Hepatocyte (in vitro differentiated cells): Measurements from ENCODE around the gene NDUFV2. TPM values are rescaled to one million over a fixed set of nuclear protein-coding genes. Genes with fewer than 3 reads are reported as not detected.

Source experiments
- DNase-seq: peaks from one replicate; pipeline ENCODE4 v3.0.0-alpha.2; 2016; ENCODE audit warnings: low spot score
- H2AFZ ChIP-seq: fragments of 200-600 bp; sonication (generic); 2 replicates; pipeline ENCODE4 v1.6.0; 2016; ENCODE audit warnings: antibody characterized with exemption, mild to moderate bottlenecking
- H3K27ac ChIP-seq: fragments of 200-600 bp; sonication (generic); 2 replicates; pipeline ENCODE4 v1.5.1; 2016; ENCODE audit warnings: mild to moderate bottlenecking
- H3K27me3 ChIP-seq: fragments of 200-600 bp; sonication (generic); 2 replicates; pipeline ENCODE4 v1.6.1; 2016
- H3K36me3 ChIP-seq: fragments of 200-600 bp; sonication (generic); replicated peaks from 2 replicates; pipeline ENCODE4 v1.5.1; 2016; ENCODE audit warnings: low read depth; ENCODE audit not compliant: insufficient read depth
- H3K4me1 ChIP-seq: fragments of 200-600 bp; sonication (generic); 2 replicates; pipeline ENCODE4 v1.5.1; 2016; ENCODE audit warnings: mild to moderate bottlenecking, moderate library complexity; ENCODE audit not compliant: insufficient read depth
- H3K4me2 ChIP-seq: fragments of 200-600 bp; sonication (generic); 2 replicates; pipeline ENCODE4 v1.6.0; 2016
- H3K4me3 ChIP-seq: fragments of 200-600 bp; sonication (generic); 2 replicates; pipeline ENCODE4 v1.5.1; 2016; ENCODE audit warnings: mild to moderate bottlenecking
- H3K79me2 ChIP-seq: fragments of 200-600 bp; sonication (generic); 2 replicates; pipeline ENCODE4 v1.6.0; 2017; ENCODE audit warnings: mild to moderate bottlenecking
- H3K9me2 ChIP-seq: fragments of 200-600 bp; sonication (generic); replicated peaks from 2 replicates; pipeline ENCODE4 v1.6.0; 2017; ENCODE audit warnings: mild to moderate bottlenecking; ENCODE audit not compliant: insufficient read depth
- H3K9me3 ChIP-seq: fragments of 200-600 bp; sonication (generic); 2 replicates; pipeline ENCODE4 v1.5.1; 2016; ENCODE audit warnings: low read depth, mild to moderate bottlenecking
- H4K20me1 ChIP-seq: fragments of 200-600 bp; sonication (generic); 2 replicates; pipeline ENCODE4 v1.6.0; 2016; ENCODE audit warnings: mild to moderate bottlenecking; ENCODE audit not compliant: insufficient read depth, poor library complexity, severe bottlenecking
- EZH2 ChIP-seq: fragments of 200-600 bp; sonication (generic); IDR thresholded peaks from 2 replicates; pipeline ENCODE4 v1.6.1; 2016; ENCODE audit warnings: antibody characterized with exemption, mild to moderate bottlenecking, borderline replicate concordance
- EZH2phosphoT487 ChIP-seq: fragments of 200-600 bp; sonication (generic); IDR thresholded peaks from one replicate; pipeline ENCODE4 v1.6.1; 2018; ENCODE audit warnings: antibody characterized with exemption, mild to moderate bottlenecking, low read depth, moderate library complexity; ENCODE audit not compliant: unreplicated experiment, severe bottlenecking
- WGBS: methylation state at CpG from one replicate; pipeline ENCODE4 v1.1.6; 2016; ENCODE audit warnings: low lambda C conversion rate; ENCODE audit errors: missing lambda C conversion rate; 5-methylcytosine and 5-hydroxymethylcytosine counted together
- polyA plus RNA-seq: library from polyadenylated mRNA; unstranded; fragments of >200 nt; fragmentation: Nextera tagmentation; extraction: Ambion mirVana; gene quantifications from 2 replicates; pipeline ENCODE4 v1.2.1, GENCODE V29; 2016
- total RNA-seq: library from RNA; depleted of rRNA; stranded (reverse); fragments of >200 nt; gene quantifications from 2 replicates; pipeline ENCODE4 v1.2.3, GENCODE V29; 2014
- TF ChIP-seq, protein P1 (sequence below): fragments of 200-600 bp; sonication (generic); IDR thresholded peaks from 2 replicates; pipeline ENCODE4 v1.5.1; 2016; ENCODE audit warnings: antibody characterized with exemption, mild to moderate bottlenecking; ENCODE audit not compliant: poor library complexity

NDUFV2 gene
- total and polyA plus RNA-seq, 2 experiments from 2014 or later = 178 to 238 TPM

DNA sequence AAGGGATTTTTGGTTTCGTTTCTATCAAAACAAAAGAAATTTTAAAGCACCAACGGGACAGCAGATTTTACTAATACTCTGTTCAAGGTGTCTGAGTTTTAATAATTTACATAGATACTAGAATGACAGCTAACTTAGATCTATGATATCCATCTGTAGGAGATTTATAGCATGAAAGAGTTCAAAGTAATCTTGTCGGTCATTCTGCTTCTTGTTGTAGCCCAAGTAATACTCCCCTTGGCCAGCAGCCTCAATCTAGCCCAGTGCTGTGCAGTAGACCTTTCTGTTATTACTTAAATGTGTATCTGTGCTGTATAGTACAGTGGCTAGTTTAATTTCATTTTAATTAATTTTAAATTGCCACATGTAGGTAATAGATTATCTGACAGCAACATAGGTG is 78.8 kb downstream of the NDUFV2 start:
- no peak for DNase-seq
- Histone ChIP-seq H4K20me1 (peaks cover 27% of the 10 kb centered on the region), H3K79me2 (peaks cover 61% of the 10 kb centered on the region), H3K4me1 (no peaks in the 10 kb centered on the region), H3K27ac (no peak overlapping the region), H3K4me3 (no peak overlapping the region), H3K4me2 (no peak overlapping the region), H2AFZ (no peak overlapping the region), H3K27me3 (no peaks in the 10 kb centered on the region), H3K36me3 (peaks cover 3% of the 10 kb centered on the region), H3K9me3 (no peaks in the 10 kb centered on the region), H3K9me2 (no peaks in the 10 kb centered on the region)
- no peak for TF ChIP-seq EZH2phosphoT487
- TF ChIP-seq, protein P1, sequence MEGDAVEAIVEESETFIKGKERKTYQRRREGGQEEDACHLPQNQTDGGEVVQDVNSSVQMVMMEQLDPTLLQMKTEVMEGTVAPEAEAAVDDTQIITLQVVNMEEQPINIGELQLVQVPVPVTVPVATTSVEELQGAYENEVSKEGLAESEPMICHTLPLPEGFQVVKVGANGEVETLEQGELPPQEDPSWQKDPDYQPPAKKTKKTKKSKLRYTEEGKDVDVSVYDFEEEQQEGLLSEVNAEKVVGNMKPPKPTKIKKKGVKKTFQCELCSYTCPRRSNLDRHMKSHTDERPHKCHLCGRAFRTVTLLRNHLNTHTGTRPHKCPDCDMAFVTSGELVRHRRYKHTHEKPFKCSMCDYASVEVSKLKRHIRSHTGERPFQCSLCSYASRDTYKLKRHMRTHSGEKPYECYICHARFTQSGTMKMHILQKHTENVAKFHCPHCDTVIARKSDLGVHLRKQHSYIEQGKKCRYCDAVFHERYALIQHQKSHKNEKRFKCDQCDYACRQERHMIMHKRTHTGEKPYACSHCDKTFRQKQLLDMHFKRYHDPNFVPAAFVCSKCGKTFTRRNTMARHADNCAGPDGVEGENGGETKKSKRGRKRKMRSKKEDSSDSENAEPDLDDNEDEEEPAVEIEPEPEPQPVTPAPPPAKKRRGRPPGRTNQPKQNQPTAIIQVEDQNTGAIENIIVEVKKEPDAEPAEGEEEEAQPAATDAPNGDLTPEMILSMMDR = no peak
- TF ChIP-seq EZH2 = no peak
- 84% methylated on average over 3 of the region's 3 CpGs for WGBS

DNA sequence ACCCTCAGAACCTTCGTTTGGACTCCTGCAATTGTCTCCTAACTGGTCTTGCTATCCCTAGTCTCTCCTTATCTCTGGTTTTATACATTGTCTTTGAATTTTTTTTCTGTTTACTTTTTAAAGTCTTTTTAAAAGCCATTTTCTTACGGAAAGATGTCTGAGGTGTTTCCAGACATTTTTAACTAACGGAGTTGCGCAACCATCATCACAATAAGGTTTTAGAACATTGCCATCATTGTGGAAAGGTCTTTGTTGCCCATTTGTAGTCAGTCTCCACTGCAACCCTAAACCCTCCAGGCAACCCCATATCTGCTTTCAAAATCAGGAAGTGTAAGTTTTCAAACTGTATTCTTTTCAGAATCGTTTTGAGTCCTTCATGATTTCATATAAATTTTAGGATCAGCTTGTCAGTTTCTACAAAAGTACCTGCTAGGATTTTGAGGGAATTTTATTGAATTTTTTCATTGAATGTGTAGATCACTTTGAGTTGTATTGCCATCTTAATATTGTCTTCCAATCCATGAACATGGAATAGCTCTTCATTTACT is 80.4 kb downstream of the NDUFV2 start:
- H4K20me1 ChIP-seq = peaks cover 22% of the 10 kb centered on the region
- TF ChIP-seq EZH2 = no peak
- TF ChIP-seq EZH2phosphoT487 = no peak
- TF ChIP-seq, protein P1 = no peak
- no peak overlapping the region for H3K27ac ChIP-seq

More for the DNA sequence above, 80.4 kb downstream of the NDUFV2 start:
- no peak overlapping the region for H3K4me2 ChIP-seq
- no peaks in the 10 kb centered on the region for H3K9me3 ChIP-seq
- no peaks in the 10 kb centered on the region for H3K4me1 ChIP-seq
- WGBS = 71% methylated on average over 5 of the region's 5 CpGs
- H3K36me3 ChIP-seq = peaks cover 3% of the 10 kb centered on the region
- H3K27me3 ChIP-seq = no peaks in the 10 kb centered on the region
- no peak overlapping the region for H3K4me3 ChIP-seq
- no peaks in the 10 kb centered on the region for H3K9me2 ChIP-seq
- H2AFZ ChIP-seq = no peak overlapping the region
- no peak for DNase-seq
- H3K79me2 ChIP-seq = peaks cover 47% of the 10 kb centered on the region

Other genes with a start within 250 kb of the NDUFV2 start
- 28.5 and 29.2 TPM in 2 replicates for gene ANKRD12, start 34.1 kb downstream of the NDUFV2 start, total RNA-seq
- gene ANKRD12, start 34.1 kb downstream of the NDUFV2 start, polyA plus RNA-seq = 34.3 and 39.7 TPM in 2 replicates
- gene TWSG1, start 232.1 kb downstream of the NDUFV2 start, total RNA-seq = 60.5 and 61.4 TPM in 2 replicates
- 35.7 and 36.7 TPM in 2 replicates for gene TWSG1, start 232.1 kb downstream of the NDUFV2 start, polyA plus RNA-seq